Globus pallidus (tissue), 1 donor: ENCODE data around the gene EN2.
"Not testable (repeated sequence)": the region's sequence is repeated elsewhere in the genome, so short reads cannot be mapped to it uniquely, and the experiment has no call there.

Source experiments
- DNase-seq: peaks from one replicate; pipeline ENCODE4 v3.0.0-alpha.2; 2015; ENCODE audit warnings: low spot score

Gene EN2

DNA sequence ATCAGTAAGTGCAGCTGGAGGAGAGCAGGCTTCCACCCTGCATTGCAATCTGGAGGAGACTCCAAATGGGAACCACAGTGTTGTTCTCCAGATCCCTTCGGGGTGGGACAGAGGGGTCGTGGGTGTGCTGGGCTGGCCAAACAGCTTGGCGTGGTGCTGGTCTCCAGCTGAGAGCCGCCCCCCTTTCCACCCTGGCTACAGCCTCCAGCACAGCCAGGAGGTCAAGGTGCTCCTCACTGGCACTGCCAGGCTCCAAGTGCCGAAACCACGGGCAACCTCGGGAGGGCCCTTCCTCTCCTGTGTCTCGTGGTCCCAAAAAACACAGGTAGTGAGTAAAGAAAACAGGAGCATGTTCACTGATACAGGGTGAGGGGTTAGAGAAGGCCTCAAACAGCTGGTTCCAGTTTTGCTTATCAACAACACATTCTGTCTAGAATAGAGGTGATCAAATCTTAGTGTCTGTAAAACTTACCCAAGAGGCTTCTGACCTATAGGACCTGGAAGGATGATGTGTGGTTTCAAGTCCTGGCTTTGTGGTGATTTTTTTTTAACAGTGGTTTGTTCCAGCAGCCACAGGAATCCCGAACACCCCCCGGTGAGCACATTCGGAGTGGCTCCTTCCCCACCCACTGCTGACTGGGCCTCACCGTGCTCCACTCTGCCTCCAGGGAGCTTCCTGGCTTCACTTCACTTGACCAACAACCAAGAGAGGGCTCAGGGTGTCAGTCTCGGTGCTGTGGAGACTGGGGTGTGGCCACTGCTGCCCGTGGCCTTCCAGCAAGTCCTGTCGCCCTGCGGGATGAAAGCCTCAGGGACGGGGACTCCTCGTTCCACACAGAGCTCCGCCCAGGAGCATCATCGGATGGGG is 31.2 kb upstream of the EN2 start:
- DNase-seq = no peak

GRCh38 chr7:155427411-155428038 is 30.4 kb upstream of the EN2 start:
- DNase-seq = no peak

- no peak for DNase-seq
Observed at GRCh38 chr7:155428171-155428834, 29.6 kb upstream of the EN2 start.

- DNase-seq = no peak
Observed at GRCh38 chr7:155429651-155430050, 28.3 kb upstream of the EN2 start.

- DNase-seq = no peak
Observed at GRCh38 chr7:155430606-155431005, 27.3 kb upstream of the EN2 start.

DNA sequence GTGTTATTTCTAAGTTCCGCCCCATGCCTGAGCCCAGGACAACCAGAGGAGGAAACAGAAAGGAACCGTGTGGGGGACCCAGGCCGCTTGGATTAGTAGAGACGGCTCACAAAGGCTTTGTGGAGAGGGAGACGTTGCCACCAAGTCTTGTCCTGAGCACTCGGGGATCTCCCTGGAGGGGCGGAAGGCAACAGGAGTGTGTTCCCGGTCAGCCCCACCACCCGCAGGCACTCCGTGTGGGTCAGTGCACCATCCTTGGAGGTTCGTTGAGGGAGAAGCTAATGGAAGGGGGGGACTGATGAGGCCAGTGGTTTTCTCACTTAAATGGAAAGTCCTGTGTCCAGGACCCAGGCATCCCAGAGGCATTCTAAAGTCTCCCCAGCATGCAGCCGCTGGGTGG is 26.7 kb upstream of the EN2 start:
- no peak for DNase-seq

DNA sequence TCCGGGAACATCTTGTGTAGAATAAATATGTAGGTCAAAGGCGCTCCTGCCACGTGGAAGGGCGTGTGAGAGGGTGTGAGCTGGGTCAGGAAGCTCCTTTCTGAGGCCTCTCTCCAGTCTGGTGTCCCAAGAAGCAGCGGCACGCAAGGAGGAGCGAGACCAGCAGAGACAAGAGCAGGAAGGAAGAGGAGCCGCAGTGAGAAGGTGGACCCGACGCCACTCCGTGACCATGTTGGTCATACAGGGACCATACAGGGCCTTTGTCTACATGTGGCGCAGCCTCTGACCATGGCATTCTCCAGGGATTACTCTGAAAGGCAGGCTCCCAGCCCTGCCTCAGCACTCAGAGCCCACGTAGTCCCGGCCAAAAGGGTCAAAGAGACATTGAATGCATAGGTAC is 26.2 kb upstream of the EN2 start:
- DNase-seq = no peak

DNA sequence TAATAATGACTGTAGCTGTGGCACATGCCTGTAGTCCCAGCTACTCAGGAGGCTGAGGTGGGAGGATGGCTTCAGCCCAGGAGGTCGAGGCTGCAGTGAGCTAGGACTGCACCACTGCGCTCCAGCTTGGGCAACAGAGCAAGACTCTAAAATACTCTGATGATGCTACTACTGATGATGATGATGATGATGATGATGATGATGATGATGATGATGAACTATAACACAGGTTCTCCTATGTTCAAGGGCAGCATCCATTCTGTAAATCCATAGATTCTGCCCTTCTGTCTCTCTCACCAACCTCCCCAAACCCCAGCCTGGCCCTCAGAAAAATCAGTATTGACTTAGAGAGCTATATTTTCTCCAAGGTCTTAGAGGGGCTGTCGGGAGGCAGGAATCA is 22.8 kb upstream of the EN2 start:
- no peak for DNase-seq

DNA sequence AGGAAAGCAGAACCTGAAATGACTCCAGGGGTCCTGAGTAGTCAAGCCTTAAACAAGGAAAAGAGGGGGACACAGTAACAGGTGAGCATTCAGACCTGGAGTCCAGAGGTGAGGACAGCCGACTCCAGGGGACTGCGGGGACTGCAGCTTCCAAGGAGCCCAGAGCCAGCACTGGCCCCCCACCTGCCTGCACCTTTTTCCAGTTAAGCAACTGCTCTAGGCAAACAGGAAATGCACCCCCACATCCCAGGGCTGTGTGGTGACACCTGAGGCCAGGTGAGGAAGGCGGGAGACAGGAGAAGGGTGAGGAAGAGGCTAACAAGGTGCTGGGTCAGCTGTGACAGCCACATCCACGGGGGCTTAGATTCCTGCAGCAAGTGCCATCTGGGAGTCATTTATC is 20.1 kb upstream of the EN2 start:
- no peak for DNase-seq

DNA sequence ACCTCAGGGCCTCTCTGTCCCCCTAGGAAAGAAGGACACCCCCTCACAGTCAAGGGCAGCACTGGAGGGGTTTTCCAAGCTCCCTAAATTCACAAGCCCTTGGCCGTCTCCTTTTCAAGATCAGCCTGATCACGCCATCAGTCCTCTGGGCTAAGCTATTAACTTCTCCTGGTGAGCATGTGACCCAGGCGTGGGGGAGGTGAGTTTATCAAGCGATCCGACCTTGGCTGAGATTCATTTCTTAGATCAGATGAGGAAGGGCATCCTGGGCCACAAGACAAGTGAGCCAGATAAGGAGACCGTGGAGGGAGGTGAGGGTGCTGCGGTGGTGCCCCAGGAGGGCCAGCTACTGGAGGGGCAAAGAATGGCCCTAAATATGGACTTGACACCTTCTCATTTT is 19.2 kb upstream of the EN2 start:
- DNase-seq = no peak

DNA sequence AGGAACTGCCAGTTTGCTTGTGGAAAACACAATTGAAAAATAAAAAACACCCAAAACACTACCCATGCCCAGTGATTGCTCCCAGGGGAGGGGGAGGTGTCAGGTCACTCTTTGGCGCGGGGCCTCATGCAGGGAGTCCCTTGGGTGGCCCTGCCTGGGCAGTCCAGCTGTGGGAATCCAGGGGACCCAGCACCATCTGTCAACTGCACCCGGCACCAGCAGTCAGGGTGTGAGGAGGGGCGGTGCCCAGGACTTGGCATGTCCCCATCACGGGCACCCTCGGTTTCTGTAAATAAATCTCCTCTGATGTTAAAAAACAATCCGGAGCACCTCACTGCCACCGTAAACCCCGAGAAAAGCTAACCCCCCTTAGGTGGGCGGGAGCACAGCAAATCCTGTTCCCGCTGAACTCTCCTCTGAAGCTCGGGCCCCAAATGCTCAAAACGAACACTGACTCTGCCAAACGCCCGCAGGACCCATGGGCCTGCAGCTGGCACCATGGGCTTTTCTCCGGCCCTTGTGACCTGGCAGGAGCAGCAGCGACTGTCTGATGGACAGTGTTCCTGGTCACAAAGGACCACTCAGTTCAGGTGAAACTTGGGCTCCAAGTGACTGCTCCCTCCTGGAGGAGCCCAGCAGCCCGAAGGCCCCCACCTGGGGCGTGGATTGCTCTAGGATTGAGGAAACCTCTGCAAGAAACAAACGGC is 18.5 kb upstream of the EN2 start:
- no peak for DNase-seq

- no peak for DNase-seq
Observed at GRCh38 chr7:155440018-155440410, 17.9 kb upstream of the EN2 start.

GRCh38 chr7:155441856-155442255 is 16.1 kb upstream of the EN2 start:
- no peak for DNase-seq

DNA sequence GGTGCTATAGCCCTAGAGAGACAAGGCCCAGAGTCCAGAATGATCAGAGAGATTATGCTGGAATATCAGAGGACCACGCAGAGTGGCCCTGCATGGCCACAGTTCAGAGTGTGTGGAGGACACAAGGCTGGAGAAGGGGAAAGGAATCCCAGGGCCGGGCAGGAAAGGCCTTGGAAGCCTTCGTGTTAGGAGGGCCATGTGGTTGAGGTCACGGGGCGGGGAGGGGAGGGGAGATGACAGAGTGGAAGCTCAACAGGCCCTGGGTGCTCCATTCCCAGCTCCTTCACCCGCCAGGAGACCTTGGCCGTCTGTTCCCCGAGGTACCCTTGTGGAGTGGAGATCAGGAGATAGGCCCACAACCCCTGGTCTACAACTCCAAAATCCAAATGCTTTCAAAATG is 13.2 kb upstream of the EN2 start:
- no peak for DNase-seq

- DNase-seq = not testable (repeated sequence)
Observed at GRCh38 chr7:155445606-155446005, 12.3 kb upstream of the EN2 start.

DNA sequence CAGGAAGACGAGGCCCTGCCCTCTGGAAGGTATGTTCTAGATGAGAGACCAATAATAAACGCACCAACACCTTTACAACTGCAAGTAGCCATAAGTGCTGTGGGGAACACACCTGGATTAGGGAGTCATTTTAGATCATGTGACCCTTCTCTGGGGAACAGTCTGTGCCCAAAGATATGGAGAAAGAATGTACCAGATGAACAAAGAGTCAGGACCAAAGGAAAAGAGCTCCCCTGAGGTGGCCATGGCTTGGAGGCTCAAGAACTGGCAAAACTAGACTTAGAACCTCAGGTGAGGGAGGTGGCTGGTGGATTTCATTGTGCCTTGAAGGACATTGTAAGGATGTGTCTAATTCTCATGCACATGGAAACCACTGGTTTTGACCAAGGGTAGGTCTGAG is 10.3 kb upstream of the EN2 start:
- DNase-seq = no peak

GRCh38 chr7:155448632-155449007 is 9.3 kb upstream of the EN2 start:
- no peak for DNase-seq

DNA sequence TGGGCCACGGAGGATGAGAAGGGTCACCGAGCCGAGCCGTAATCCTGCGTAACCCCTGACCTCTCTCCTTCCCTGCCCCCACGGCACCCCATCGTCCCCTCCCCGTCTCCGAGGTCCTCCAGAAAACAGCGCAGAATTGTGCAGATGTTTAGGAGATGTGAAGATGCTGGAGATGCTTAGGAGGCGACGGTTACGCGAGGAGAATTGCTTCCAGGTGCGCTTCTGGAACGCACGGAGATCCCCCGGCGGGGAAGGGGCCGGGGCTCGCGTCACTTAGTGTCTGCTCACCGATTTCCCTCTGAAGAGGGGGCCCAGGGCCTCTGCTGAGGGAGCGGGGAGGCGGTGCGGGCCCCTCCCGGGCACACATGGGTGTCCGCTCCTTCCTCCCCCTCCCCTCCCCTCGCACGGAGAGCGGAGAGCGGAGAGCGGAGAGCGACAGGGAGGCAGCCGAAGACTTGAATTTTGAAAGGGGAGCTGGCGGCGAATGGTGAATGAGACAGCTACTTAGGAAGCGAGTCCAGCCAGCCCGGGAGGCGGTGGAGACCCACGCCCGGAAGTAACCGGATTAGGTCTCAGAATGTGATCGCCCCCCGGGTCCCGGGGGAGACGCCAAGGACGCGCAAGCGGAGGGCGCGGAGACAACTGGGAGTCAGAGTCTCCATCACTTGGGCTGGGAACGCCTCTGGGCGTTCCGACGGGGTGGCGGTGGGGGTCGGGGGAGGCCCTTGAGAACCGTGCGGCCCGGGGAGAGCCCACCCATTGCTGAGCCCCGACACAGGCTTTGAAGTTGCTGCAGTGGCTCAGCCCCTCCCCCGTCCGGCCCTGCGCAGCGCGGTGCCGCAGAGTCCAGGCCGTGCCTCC is 8.7 kb upstream of the EN2 start:
- no peak for DNase-seq

GRCh38 chr7:155449869-155450557 is 7.9 kb upstream of the EN2 start:
- no peak for DNase-seq

GRCh38 chr7:155450558-155450969 is 7.4 kb upstream of the EN2 start:
- DNase-seq = no peak
